HL-60/S4 treated with retinoic acid at 250 ng/mL for 4 days and 3 days (cell line): Measurements from ENCODE around the gene UBAP1L.
"Not testable (repeated sequence)": the region's sequence is repeated elsewhere in the genome, so short reads cannot be mapped to it uniquely, and the experiment has no call there.

ENCODE experiments used
- in situ Hi-C: fragments of 300-500 bp; cut with MboI; formaldehyde crosslinking; loops from 2 replicates; pipeline ENCODE4 v1.7.0; 2022; ENCODE audit warnings: low sequenced_read_pairs

UBAP1L gene

GRCh38 chr15:65100442-65100841 lies 14.6 kb downstream of the UBAP1L start:
- in situ Hi-C loops: no loop called here

- in situ Hi-C loops: not testable (repeated sequence)
These were observed 15.2 kb downstream of the UBAP1L start for GRCh38 chr15:65099801-65100200.

DNA sequence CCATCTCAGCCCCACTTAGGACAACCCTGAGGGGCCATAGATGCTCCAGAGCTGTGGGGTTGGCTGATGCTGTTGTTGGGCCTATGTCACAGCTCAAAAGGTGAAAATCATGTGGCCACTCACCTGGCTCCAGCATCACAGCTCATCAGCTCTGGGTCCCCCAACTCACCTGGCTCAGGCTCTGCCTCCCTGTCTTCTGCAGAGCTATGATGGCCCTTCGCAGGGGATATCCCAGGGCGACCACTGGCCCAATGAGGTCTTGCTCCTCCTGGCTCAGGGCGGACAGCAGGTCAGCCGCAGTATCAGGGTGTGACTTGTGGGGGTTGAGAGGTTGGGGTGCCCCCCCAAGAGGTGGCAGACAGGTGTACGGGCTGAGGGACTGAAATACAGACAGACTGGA lies 15.7 kb downstream of the UBAP1L start:
- in situ Hi-C loops: no loop called here

DNA sequence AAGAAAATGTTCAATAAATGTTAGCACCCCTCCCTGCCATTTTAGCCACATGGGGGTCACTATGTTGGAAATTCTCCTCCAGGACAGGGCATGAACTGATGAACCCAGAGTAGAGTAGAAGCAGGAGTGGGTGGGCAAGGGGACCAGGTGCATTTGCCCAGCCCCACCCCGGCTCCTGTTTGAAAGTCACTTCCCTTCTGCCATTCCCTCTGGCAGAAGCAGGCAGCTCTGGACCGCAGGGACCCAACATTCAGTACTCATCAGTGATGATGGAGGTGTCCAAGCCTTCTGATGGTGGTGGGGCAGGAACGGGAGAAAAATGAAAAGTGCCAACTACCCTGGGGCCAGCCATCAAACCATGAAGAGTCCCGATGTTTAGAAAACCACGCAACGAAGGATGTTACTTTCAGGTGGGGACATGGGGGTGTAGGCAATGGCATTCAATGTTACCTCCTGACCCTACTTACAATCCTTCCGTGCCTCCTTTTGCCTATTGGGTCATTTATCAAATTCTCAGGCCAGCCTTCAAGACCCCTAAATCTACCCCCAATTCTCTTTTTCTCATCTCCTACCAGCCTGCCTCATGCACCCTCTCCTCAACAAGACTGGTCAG lies 17.2 kb downstream of the UBAP1L start:
- in situ Hi-C loops: no loop called here

GRCh38 chr15:65096481-65097385 lies 18.3 kb downstream of the UBAP1L start:
- in situ Hi-C loops: no loop called here

GRCh38 chr15:65095747-65096104 lies 19.3 kb downstream of the UBAP1L start:
- in situ Hi-C loops: no loop called here

DNA sequence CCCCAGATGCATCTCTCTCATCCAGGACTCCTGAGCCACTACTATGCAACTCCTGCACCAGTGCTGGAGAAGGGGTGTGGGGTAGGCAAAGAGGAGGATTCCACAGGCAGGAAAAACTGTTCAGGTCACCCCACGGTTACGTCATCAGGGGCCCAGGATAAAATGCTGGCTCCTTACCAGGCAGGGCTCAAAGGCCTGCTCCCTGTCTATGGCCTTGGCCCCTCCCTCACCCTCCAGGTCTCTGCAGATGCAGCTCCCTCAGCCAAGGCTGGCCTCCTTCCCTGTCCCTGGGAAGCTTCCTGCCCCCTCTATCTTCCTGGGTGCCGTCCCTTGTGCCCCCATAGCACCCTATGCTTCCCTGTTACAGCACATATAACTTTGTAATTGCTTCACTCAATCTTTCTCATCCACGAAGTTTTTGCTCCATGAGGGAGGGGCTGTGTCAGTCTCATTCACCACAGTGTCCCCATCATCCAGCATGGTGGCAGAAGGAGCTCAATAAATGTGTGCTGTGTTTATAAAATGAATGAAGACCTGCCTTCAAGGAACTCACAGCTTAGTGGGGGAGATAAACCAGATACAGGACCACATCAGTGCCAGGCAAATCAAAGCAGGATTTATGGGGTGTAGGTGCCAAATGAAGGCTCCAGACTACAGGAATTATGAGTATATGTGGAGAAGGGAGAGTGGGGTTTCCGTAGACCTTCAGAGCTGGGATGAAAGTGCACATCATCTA lies 19.8 kb downstream of the UBAP1L start:
- in situ Hi-C loops: no loop called here

DNA sequence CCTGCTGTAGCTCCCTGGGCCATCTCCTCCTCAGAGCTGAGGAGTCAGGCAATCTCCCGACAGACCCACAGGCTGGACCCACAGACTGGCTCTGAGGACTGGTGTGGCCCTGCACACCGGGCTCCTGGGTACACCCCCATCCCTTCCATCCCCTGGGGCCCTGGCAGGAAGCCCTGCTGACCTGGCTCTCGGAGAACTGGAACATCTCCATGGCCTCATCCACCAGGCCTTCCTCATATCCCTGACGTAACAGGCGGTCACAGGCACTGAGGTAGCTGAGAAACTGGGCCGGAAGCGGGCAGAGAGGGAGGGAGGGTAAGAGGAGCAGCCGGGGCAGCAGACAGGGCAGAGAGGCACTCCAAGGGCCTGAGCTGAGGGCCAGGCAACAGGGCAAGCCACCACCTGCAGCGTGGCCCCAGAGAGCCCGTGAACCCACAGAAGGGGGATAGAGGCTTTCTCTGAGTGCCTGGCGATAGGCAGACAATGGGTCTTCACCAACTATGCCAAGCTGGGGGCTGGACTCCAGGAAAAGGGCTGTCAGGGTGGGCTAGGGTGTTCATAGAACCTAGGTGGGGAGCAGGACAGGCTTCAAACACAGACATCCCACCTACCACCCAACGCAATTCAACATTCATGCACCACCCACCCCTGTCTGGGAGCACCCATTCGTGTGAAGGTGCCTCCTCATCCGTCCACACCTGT lies 20.6 kb downstream of the UBAP1L start:
- in situ Hi-C loops: no loop called here

DNA sequence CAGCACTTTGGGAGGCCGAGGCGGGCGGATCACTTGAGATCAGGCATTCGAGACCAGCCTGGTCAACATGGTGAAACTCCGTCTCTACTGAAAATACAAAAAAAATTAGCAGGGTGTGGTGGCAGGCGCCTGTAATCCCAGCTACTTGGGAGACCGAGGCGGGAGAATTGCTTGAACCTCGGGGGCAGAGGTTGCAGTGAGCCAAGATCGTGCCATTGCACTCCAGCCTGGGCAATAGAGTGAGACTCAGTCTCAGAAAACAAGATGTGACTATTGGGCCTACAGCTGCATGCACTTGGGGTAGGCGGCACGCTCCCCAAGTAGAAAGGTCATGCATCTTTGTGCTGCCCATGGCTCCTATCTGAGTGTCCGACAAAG lies 21.2 kb downstream of the UBAP1L start:
- in situ Hi-C loops: not testable (repeated sequence)

DNA sequence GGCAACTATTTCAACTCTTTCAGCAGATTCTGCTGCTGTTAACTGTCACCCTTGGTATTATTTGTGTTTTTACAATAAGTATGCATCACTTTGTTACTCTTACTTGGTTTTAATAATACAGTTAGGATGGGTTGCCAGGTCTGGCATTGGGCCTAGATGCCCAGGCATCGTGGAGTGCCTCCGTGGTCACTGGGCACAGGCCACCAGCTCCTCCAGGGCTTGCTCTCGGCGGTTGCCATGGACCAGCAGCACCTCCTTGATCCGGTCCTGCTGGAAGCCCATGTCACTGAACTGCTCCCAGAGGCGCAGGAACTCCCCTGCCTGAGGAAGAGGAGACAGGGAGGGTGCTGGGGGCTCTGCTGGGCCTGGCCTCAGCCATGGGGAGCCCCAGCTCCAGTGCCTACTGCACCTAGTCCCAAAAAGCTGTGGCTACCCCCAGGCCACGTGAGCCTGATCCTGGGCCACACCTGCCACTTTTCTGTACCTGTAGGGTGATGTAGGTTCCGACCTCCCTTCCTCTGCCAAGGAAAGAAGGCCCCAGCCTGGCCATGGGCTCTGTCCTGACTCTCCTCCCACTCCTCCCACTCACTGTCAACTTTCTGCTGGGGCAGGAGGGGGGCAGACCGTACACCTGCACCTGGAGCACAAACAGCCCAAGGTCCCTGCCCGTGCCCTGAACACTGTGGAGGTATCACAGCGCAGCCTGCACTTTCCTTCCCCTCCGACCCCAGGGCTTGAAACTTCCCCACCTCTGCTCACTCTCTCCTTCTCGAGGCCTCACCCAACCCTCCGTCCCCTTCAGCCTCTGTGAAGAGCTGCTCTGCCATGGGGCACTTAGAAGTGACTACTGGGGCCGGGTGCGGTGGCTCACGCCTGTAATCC lies 21.8 kb downstream of the UBAP1L start:
- in situ Hi-C loops: no loop called here

GRCh38 chr15:65091946-65092770 lies 22.8 kb downstream of the UBAP1L start:
- in situ Hi-C loops: no loop called here

- in situ Hi-C loops: no loop called here
These were observed 25.7 kb downstream of the UBAP1L start for GRCh38 chr15:65089206-65089824.

DNA sequence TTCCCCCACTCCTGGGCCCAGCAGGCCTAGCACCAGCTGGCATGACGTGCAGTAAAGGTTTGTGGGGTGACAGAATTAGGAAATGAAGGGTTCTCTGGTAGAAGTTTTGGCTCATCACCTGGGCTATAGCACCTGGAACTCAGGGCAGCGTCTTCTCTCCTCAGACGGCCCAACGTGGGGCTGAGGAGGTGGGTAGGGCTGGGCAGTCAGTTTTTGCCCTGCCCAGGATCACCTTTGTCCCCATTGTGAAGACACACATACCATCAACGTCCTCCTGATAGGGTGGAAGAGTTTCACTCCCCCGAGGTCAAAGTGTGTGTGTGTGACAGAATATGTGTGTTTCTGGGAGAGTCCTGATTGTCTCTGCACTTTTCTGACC lies 26.4 kb downstream of the UBAP1L start:
- in situ Hi-C loops: no loop called here

- in situ Hi-C loops: no loop called here
These were observed 26.9 kb downstream of the UBAP1L start for GRCh38 chr15:65087873-65088642.

- in situ Hi-C loops: no loop called here
These were observed 27.6 kb downstream of the UBAP1L start for GRCh38 chr15:65087411-65087810.

- in situ Hi-C loops: no loop called here
These were observed 28.3 kb downstream of the UBAP1L start for GRCh38 chr15:65086680-65087111.

DNA sequence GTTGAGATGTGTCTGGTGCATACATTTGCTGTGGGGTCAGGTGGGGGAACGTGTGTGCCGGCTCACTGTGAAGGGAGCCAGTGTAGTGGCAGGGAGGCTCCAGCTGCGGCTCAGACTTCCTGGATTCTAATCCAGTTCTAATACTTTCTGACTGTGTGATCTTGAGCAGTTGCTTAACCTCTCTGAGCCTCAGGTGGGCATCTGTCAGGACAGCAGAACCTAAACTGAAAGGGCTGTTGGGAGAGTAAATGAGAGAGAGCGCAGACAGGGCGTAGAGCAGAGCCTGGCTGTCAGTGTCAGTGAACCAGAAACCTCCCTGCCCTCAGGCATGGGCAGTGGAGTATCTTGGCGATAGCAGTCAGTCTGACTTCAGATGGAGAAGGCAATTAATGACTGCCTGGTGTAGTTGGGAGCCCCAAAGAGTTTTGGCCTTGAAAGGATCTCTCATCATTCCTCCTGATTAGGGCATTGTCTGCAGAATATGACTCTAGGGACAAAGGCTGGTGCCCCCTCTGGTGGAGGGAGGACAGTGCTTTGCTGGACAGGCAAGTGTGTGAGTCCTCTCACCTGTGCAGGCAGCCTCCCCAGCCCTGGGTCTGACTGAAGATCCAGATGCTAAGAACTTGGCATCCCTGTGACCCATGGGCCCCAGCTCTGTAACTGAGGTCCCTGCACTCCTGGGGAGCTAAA lies 28.9 kb downstream of the UBAP1L start:
- in situ Hi-C loops: no loop called here
